GM18951 (cell line): Measurements from ENCODE around the gene KCNN3.

Experiments used
- POLR2A ChIP-seq: IDR thresholded peaks from 4 replicates; pipeline ENCODE4 v1.6.1; 2011; ENCODE audit warnings: mild to moderate bottlenecking; ENCODE audit not compliant: insufficient read length, insufficient read depth; ENCODE audit errors: extremely low read depth
- in situ Hi-C: fragments of 300-500 bp; cut with MboI; formaldehyde crosslinking; loops from one replicate; pipeline ENCODE4 v1.12.0; 2022; ENCODE audit warnings: low sequenced_read_pairs, mixed read lengths, inconsistent platforms; ENCODE audit not compliant: unreplicated experiment

KCNN3 gene

GRCh38 chr1:154874465-154874864 lies 4.4 kb upstream of the KCNN3 start:
- no peak for TF ChIP-seq POLR2A
- in situ Hi-C loops: no loop called here

GRCh38 chr1:154873321-154873950 lies 3.4 kb upstream of the KCNN3 start:
- in situ Hi-C loops: no loop called here
- TF ChIP-seq POLR2A: no peak

DNA sequence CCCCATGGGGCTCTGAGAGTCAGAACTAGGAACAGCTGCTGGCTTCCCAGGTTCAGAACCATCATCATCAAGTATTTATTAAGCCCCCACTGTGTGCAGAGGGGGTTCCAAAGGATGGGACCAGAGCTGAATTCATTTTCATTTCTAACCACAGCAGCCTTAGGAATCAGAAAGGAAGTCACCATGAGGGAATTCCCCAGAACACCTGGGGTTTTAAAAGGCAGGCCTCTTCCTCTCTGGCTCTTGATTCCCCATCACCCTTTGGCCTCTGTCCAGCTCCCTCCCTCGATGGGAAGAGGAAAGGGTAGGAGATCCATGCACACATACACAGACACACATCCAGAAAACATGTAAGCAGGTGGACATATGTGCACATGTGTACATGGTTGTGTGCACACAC lies 1.3 kb upstream of the KCNN3 start:
- in situ Hi-C loops: no loop called here
- no peak for TF ChIP-seq POLR2A

GRCh38 chr1:154870734-154871133 lies 653 bp upstream of the KCNN3 start:
- no peak for TF ChIP-seq POLR2A

GRCh38 chr1:154869351-154870114 lies 548 bp downstream of the KCNN3 start:
- in situ Hi-C loops: no loop called here
- no peak for TF ChIP-seq POLR2A

More at GRCh38 chr1:154870734-154871133, 653 bp upstream of the KCNN3 start:
- in situ Hi-C loops: no loop called here

GRCh38 chr1:154867841-154868605 lies 2.1 kb downstream of the KCNN3 start:
- in situ Hi-C loops: no loop called here
- TF ChIP-seq POLR2A: no peak

DNA sequence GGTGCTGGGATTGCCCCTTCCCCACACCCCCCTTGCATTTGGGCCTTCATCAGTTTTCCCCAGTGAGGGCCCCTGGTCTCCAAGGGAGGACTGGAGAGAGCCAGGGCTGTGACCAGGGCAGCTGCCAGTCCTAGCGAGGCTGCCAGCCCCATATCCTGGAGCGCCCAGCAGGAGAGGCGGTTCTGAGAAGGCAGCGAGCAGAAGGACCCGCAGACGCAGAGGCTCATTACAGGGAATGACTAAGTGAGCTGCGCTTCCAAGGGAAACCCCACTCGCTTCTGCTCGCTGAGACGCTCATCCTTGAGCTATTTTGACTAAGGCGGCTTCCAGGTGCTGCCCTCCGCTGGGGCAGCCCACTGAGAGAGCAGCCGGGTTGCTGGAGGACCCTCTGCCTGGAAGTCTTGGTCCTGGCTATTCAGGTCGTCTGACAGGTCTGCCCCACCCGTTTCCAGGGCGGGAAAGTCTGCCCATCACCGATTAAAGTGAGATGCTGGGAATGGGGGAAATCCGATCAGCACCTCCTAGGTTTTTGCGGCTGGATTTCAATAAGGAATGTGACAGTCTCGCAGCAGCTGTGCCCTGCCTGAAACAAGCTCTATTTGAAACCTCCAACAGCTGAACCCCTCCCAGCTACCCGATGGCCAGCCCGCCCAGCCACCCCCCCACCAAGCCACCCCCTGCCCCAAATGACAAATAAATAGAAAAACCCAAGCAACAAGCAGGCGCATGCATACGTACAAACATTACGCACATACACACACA lies 2.8 kb downstream of the KCNN3 start:
- in situ Hi-C loops: no loop called here
- TF ChIP-seq POLR2A: peak; percentile 23

DNA sequence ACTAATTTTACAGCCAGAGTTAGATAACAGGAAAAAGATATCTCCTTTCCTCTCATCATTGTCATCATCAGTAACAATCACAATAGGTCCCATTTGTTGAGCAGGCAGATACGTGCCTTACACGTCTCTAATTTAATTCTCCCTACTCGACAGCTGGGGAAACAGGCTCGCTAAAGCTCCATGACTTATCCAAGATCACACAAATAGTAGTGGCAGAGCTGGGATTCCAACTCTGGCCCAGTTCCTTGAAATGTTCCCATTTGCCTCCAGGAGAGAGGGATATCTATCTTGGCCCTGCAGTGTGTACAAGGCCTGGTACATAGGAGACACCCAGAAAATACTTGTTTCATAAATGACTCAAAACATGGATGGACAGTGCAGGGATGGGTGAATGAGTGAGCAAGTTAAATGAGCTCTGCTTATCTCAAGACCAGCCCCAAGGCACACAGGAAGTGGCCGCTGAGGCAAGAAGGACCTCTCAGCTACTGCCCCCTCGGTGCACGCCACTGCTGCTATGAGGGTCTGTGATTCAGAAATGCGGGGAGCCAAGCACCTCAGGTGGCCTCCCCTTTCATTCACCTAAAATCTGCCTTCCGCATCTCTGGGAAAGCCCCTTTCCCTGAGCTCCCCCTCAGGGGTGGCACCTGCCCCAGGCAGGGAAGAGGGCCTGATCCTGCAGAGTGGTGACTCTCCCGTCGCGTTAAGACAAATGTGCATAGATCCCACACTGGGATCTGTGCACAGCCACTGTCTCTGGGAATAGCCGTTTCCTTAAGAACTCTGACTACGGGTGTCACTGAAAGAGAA lies 3.6 kb downstream of the KCNN3 start:
- TF ChIP-seq POLR2A: peak; percentile 50
- in situ Hi-C loops: no loop called here

GRCh38 chr1:154865442-154866256 lies 4.4 kb downstream of the KCNN3 start:
- TF ChIP-seq POLR2A: peak; percentile 42
- in situ Hi-C loops: no loop called here

DNA sequence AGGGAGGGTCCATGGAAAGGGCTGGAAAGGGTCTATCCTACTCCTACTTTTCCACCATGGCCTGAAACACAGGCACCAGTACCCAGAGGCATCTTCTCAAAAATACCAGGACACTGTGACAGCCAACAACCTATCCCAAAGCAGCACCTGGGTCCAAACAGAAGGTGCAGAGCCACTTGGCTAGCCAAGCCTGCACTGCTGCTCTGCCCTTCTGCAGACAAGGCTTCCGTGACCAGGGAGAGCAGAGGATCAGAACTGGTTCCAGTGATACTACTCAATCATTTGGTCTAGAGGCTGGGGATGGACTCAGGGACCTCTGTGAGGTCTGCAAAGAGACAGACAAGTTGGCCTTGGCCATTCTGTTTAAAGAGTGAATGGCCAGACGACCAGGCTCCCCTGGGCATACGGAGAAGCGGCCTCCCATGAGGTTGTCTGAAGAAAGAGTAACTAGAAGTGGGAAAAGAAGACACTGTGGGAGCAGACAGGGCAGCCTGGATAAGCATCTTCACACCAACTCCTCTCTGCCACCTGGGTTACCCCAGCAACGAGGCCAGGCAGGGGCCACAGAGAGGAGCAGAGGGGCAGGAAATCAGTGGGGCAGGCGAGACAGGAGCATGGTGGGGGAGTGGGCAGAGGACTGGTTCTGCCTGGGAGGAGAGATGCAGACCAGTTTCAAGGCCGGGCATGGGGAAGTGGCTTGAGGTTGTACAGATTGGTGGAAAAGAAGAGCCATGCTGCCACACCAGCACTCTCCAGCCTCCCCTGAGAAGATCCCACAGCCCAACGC lies 5.7 kb downstream of the KCNN3 start:
- in situ Hi-C loops: no loop called here
- no peak for TF ChIP-seq POLR2A

DNA sequence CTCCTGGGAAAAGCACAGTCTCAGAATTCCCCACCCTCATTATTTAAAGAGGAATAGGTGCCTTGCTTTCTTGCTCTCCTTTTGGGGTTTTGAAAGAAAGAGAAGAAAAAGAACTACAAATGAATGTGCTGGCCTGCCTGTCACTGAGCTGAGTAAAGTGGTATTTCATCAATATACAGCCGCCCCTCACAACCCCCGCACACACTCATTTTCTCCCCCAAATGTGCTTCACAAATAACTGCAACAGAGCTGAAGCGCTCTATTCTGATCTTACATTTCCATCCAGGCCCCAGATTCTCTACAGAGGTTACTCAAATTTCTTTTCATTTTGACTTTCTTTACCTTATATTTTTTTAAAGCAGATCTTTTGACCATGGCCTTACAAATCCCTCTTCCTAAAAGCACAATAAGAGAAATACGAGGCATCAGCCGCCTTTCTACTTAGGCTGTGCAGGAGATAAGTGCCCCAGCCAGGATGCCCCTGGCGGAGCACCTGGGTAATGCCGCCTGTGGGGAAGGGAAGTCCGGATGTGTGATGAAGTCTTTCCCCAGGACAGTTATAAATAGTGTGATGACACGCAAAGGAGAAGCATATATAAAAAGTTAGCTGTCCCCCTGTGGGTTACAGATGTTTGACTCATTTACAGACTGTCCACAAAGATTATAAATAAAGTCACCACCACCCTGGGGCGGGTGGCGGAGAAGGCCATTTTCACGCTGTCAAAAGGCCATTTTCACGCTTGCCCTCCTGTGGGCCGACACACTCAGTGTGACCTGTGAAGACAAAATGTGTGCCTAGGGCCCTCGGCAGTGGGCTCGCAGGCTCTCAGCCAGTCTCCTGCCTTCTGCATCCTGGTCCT lies 6.5 kb downstream of the KCNN3 start:
- TF ChIP-seq POLR2A: no peak
- in situ Hi-C loops: no loop called here
